Psoas muscle (tissue), 8 donors: Measurements from ENCODE around the gene BOLL. TPM values are rescaled to one million over a fixed set of nuclear protein-coding genes. Genes with fewer than 3 reads are reported as not detected.
"Not testable (repeated sequence)": the region's sequence is repeated elsewhere in the genome, so short reads cannot be mapped to it uniquely, and the experiment has no call there.

Experiments used
- ATAC-seq, 4 donors: fragments of 200-7000 bp; cut with Tn5 transposase; one replicate each; pipeline ENCODE4 v1.9.1; 2020; ENCODE audit warnings: moderate library complexity in 3 of 4, mild to moderate bottlenecking in 2 of 4
- DNase-seq, 2 donors: peaks; one replicate each; pipeline ENCODE4 v3.0.0-alpha.2; 2020
- H3K27ac ChIP-seq: fragments of 200-600 bp; one replicate; pipeline ENCODE4 v1.8.0; 2022
- H3K27me3 ChIP-seq, 3 donors: fragments of 200-600 bp in 1 of 3; one replicate each; pipeline versions ENCODE4 v1.6.1 to v1.8.0; 2013 to 2022; ENCODE audit warnings: low read length in 2 of 3, mild to moderate bottlenecking in 2 of 3, moderate library complexity in 1 of 3; ENCODE audit not compliant: insufficient read depth in 3 of 3
- H3K36me3 ChIP-seq, 2 donors: fragments of 200-600 bp in 1 of 2; one replicate each; pipeline versions ENCODE4 v1.6.1 to v1.8.0; 2013 to 2022; ENCODE audit warnings: low read depth in 1 of 2, mild to moderate bottlenecking in 1 of 2, moderate library complexity in 1 of 2; ENCODE audit not compliant: insufficient read depth in 1 of 2
- H3K4me1 ChIP-seq: fragments of 200-600 bp; one replicate; pipeline ENCODE4 v1.8.0; 2022
- H3K4me3 ChIP-seq: fragments of 200-600 bp; one replicate; pipeline ENCODE4 v1.8.0; 2022; ENCODE audit warnings: mild to moderate bottlenecking
- H3K9me3 ChIP-seq: fragments of 200-600 bp; one replicate; pipeline ENCODE4 v1.8.0; 2022
- CTCF ChIP-seq: fragments of 200-600 bp; IDR thresholded peaks from one replicate; pipeline ENCODE4 v1.8.0; 2022; ENCODE audit warnings: antibody characterized with exemption
- WGBS, 3 donors: extraction: QIAGEN DNeasy Blood & Tissue Kit; methylation state at CpG; one replicate each; pipeline versions ENCODE4 v1.1.6 to v1.1.7; 2013; 5-methylcytosine and 5-hydroxymethylcytosine counted together
- intact Hi-C, 2 donors: fragments of 100-400 bp; cut with DNase I; formaldehyde crosslinking; loops; one replicate each; pipeline versions ENCODE4 v1.11.0 to v1.14.2; 2022
- polyA plus RNA-seq, 3 donors: library from polyadenylated mRNA; stranded (reverse); fragments of 200-250 nt; gene quantifications; one replicate each; pipeline ENCODE4 v1.2.3, GENCODE V29; 2013
- total RNA-seq, 4 donors: library from RNA; stranded (reverse); fragmentation: NEBNext Ultra II Directional in 2 of 4; extraction: Animal tissue kit (Norgen Biotek cat#: 25700) in 2 of 4; gene quantifications; one replicate each; pipeline versions ENCODE4 v1.2.1 to v1.2.4, GENCODE V29; 2021 to 2023
- donor health status: healthy with polysubstance abuse.
- donor health status: DM: no; HTN: no; CAD: no; lungs with moderate emphysema.
- donor health status: Bipolar disorder and iron deficiency.
- donor health status: healthy.
- donor health status: DM: yes; HTN: yes; CAD: no.
- donor health status: DM: no; HTN: no; CAD: no.
- donor health status: DM: no; HTN: no; CAD: no.
- donor health status: DM: yes; HTN: yes; CAD: no.

The BOLL gene
- total and polyA plus RNA-seq, 7 donors = 0.47 to 6.5 (median 3.3) TPM

GRCh38 chr2:197727011-197727410 lies 58.1 kb downstream of the BOLL start:
- Histone ChIP-seq H3K4me1 (no peaks in the 10 kb centered on the region), H3K4me3 (no peak overlapping the region), H3K27me3 (no peaks in the 10 kb centered on the region), H3K9me3 (no peaks in the 10 kb centered on the region), H3K27ac (no peak overlapping the region), H3K36me3 (peaks cover 0 to 4% of the 10 kb centered on the region in 2 donors)
- ATAC-seq (no peak), DNase-seq (no peak)
- intact Hi-C loops = no loop called here
- no peak for TF ChIP-seq CTCF

- no peaks in the 10 kb centered on the region for H3K4me1 ChIP-seq
- H3K9me3 ChIP-seq = no peaks in the 10 kb centered on the region
- H3K27me3 ChIP-seq = no peaks in the 10 kb centered on the region
- no peak for TF ChIP-seq CTCF
- H3K36me3 ChIP-seq = peaks cover 0 to 11% of the 10 kb centered on the region in 2 donors
- H3K27ac ChIP-seq = no peak overlapping the region
- H3K4me3 ChIP-seq = no peak overlapping the region
- ATAC-seq (no peak), DNase-seq (no peak)
- 96 to 97% (median 96%) methylated on average over 2 of the region's 2 CpGs for WGBS, 3 donors
- intact Hi-C loops = no loop called here
Observed at GRCh38 chr2:197717863-197718262, 67.3 kb downstream of the BOLL start.

GRCh38 chr2:197713271-197713670 lies 71.8 kb downstream of the BOLL start:
- no peak for TF ChIP-seq CTCF
- Histone ChIP-seq H3K36me3 (peaks cover 0 to 11% of the 10 kb centered on the region in 2 donors), H3K9me3 (no peaks in the 10 kb centered on the region), H3K4me3 (no peak overlapping the region), H3K27ac (no peak overlapping the region), H3K27me3 (no peaks in the 10 kb centered on the region), H3K4me1 (peaks cover 3% of the 10 kb centered on the region)
- intact Hi-C loops = no loop called here
- ATAC-seq (no peak), DNase-seq (no peak)
- WGBS, 3 donors = 77 to 89% (median 83%) methylated on average over 3 of the region's 3 CpGs

- no peak for TF ChIP-seq CTCF
- Histone ChIP-seq H3K4me3 (no peak overlapping the region), H3K27me3 (no peaks in the 10 kb centered on the region), H3K27ac (no peak overlapping the region), H3K4me1 (peaks cover 19% of the 10 kb centered on the region), H3K36me3 (peaks cover 0 to 11% of the 10 kb centered on the region in 2 donors), H3K9me3 (no peaks in the 10 kb centered on the region)
- ATAC-seq = peak in 1 of 4 donors; percentile 47
- no peak for DNase-seq
- intact Hi-C loops = no loop called here
Observed at GRCh38 chr2:197711578-197711977, 73.5 kb downstream of the BOLL start.

GRCh38 chr2:197710424-197711042 lies 74.6 kb downstream of the BOLL start:
- Histone ChIP-seq H3K9me3 (no peaks in the 10 kb centered on the region), H3K4me1 (peaks cover 22% of the 10 kb centered on the region), H3K27ac (no peak overlapping the region), H3K27me3 (no peaks in the 10 kb centered on the region), H3K36me3 (peaks cover 0 to 11% of the 10 kb centered on the region in 2 donors), H3K4me3 (no peak overlapping the region)
- intact Hi-C loops = no loop called here
- no peak for TF ChIP-seq CTCF
- ATAC-seq = no peak
- no peak for DNase-seq

- H3K27me3 ChIP-seq = not testable (repeated sequence)
- intact Hi-C loops = loop anchor here (2.0 to 10.0 kb wide), 4 partner anchors 70 to 418 kb away; partner anchors contain the start of gene BOLL (in 1 of the 2)
- peaks cover 22% of the 10 kb centered on the region for H3K4me1 ChIP-seq
Observed at GRCh38 chr2:197709140-197709539, 76.0 kb downstream of the BOLL start.

More at GRCh38 chr2:197709140-197709539, 76.0 kb downstream of the BOLL start:
- not testable (repeated sequence) for H3K4me3 ChIP-seq, ATAC-seq, H3K9me3 ChIP-seq, H3K36me3 ChIP-seq, H3K27ac ChIP-seq, DNase-seq
- 89 to 93% (median 91%) methylated on average over 7 of the region's 7 CpGs for WGBS, 3 donors
